ENCODE results near the gene KCNJ6. TPM values are rescaled to one million over a fixed set of nuclear protein-coding genes. Genes with fewer than 3 reads are reported as not detected.

The KCNJ6 gene
- total RNA-seq (2021): 1.2 and 1.3 TPM in 2 replicates
- long read RNA-seq, full-length matches to known transcripts: 8 of 9 reads
- long read RNA-seq, partial matches to known transcripts: 0 of 9 reads
- long read RNA-seq, other reads (novel, unspliced or antisense): 1 of 9 reads

GRCh38 chr21:37916310-37917051, at the start of gene KCNJ6:
Gene KCNJ6 (minus strand): TSS chr21:37916457. CDS start chr21:37840682, 75,775 bp downstream.
- Histone ChIP-seq H4K91ac (ENCODE audit: insufficient read length, low read depth, low read length) (no peak within 1 kb of the TSS), H4K5ac (ENCODE audit: insufficient read length, low read depth, low read length) (no peak within 1 kb of the TSS), H2BK120ac (ENCODE audit: low read depth, low read length, poor library complexity, severe bottlenecking) (no peak within 1 kb of the TSS), H3K18ac (ENCODE audit: insufficient read length, low read depth, low read length) (no peak within 1 kb of the TSS), H3K27ac (ENCODE audit: insufficient read length, low read depth, low read length) (no peak within 1 kb of the TSS), H3K56ac (ENCODE audit: insufficient read length, low read depth, low read length) (no peak within 1 kb of the TSS), H3K4me2 (ENCODE audit: insufficient read depth, insufficient read length, low read length) (peak within 1 kb of the TSS; percentile 94), H3K23me2 (ENCODE audit: insufficient read length, low read depth, low read length, poor library complexity, severe bottlenecking) (peaks cover 22% of the 10 kb centered on the region), H3K27me3 (ENCODE audit: insufficient read depth, low read length) (peaks cover 12% of the 10 kb centered on the region), H3K79me2 (ENCODE audit: insufficient read depth, low read length) (no peaks in the 10 kb centered on the region), H3T11ph (ENCODE audit: low read length) (no peak within 1 kb of the TSS), H2AK5ac (ENCODE audit: insufficient read length, low read length) (no peak within 1 kb of the TSS), H4K8ac (replicated peaks; ENCODE audit: insufficient read length, low read depth, low read length) (no peak within 1 kb of the TSS), H2BK15ac (ENCODE audit: low read depth, low read length) (no peak within 1 kb of the TSS), H3K9me3 (ENCODE audit: control insufficient read depth, low read depth, low read length) (no peaks in the 10 kb centered on the region), H2BK20ac (ENCODE audit: low read depth, low read length, poor library complexity, severe bottlenecking) (no peak within 1 kb of the TSS), H3K14ac (ENCODE audit: insufficient read depth, low read length) (no peak within 1 kb of the TSS), H4K20me1 (ENCODE audit: control insufficient read depth, insufficient read depth, insufficient read length) (no peaks in the 10 kb centered on the region), H3K79me1 (ENCODE audit: insufficient read depth, low read depth, low read length, poor library complexity, severe bottlenecking) (no peaks in the 10 kb centered on the region), H2AFZ (ENCODE audit: low read length) (peak within 1 kb of the TSS; percentile 43), H2BK5ac (ENCODE audit: insufficient read length, low read length) (no peak within 1 kb of the TSS), H3K9ac (ENCODE audit: extremely low read depth, insufficient read length, low read length) (peak within 1 kb of the TSS; percentile 10), H3K23ac (ENCODE audit: insufficient read length, low read depth, low read length) (no peak within 1 kb of the TSS), H3K4ac (ENCODE audit: low read depth, low read length) (no peak within 1 kb of the TSS), H3K4me1 (ENCODE audit: insufficient read depth, low read length) (peaks cover 8% of the 10 kb centered on the region), H2BK12ac (ENCODE audit: insufficient read length, low read depth, low read length) (no peak within 1 kb of the TSS)
- Mint-ChIP-seq H3K27me3 (ENCODE audit: low read depth) (peaks cover 39% of the 10 kb centered on the region), H3K4me3 (peak within 1 kb of the TSS; percentile 62 to 82), H3K4me1 (peaks cover 47 to 55% of the 10 kb centered on the region in 2 experiments), H3K27ac (peak within 1 kb of the TSS in 1 of 3 experiments; percentile 13; a peak in 1 of 7 replicates), H3K36me3 (ENCODE audit: insufficient read depth in 1 of 3, low read depth in 3 of 3) (peaks cover 0 to 4% (median 1%) of the 10 kb centered on the region in 3 experiments; a peak in 1 of 7 replicates), H3K9me3 (peaks cover 2 to 3% of the 10 kb centered on the region in 2 experiments; a peak in 4 of 5 replicates)
- TF ChIP-seq CTCF (conservative IDR thresholded peaks at IDR 0.05): peak; percentile 63
- DNase-seq: peak; percentile 87
- WGBS (ENCODE audit: extremely low coverage, insufficient read length, low lambda C conversion rate): no CpG with 5 or more reads among the region's 56 CpGs

Measured in H9 (cell line).